ENCODE results near the gene PALB2. TPM values are rescaled to one million over a fixed set of nuclear protein-coding genes. Genes with fewer than 3 reads are reported as not detected.

The PALB2 gene
- total and polyA plus RNA-seq, 10 of the 15 experiments (the other 5 are each of a cell fraction or from before 2014, with no cell fraction given): 9.2 to 24.6 (median 17.6) TPM

DNA sequence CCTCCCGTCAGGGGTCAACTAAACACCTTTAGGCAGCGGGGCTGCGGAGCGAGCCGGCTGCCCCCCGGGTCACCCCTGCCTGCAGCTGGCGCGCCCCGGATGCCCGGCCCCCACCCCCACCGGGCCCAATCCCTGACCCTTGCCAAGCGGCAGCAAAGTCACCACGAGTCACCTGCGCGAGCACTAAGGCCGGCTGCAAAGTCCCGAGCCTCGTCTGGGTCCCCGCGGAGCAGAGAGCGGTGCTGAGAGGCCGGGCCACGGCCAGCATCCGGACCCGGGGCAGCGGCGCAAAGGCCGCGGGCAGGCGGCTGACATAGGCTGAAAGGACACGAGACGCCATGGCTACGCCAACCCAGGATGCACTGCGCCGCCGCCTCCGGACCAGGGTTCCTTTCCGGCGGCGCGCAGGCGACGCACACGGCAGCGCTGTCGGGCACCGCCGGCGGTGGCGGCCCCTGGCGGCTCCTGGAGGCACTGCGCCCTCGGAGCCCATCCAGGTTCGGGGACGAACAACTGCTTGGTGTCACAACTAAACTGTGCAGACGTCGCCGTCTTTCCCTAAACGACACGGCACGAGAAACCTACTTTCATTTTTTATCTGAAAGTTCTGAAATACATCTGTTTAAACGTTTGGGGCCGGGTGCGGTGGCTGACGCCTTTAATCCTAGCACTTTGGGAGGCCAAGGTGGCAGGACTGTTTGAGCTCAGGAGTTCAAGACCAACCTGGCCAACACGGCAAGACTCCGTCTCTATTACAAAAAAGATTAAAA, 45.0 kb downstream of the PALB2 start, which contains the start of gene NDUFAB1 (continued):
- TF ChIP-seq, protein P1, sequence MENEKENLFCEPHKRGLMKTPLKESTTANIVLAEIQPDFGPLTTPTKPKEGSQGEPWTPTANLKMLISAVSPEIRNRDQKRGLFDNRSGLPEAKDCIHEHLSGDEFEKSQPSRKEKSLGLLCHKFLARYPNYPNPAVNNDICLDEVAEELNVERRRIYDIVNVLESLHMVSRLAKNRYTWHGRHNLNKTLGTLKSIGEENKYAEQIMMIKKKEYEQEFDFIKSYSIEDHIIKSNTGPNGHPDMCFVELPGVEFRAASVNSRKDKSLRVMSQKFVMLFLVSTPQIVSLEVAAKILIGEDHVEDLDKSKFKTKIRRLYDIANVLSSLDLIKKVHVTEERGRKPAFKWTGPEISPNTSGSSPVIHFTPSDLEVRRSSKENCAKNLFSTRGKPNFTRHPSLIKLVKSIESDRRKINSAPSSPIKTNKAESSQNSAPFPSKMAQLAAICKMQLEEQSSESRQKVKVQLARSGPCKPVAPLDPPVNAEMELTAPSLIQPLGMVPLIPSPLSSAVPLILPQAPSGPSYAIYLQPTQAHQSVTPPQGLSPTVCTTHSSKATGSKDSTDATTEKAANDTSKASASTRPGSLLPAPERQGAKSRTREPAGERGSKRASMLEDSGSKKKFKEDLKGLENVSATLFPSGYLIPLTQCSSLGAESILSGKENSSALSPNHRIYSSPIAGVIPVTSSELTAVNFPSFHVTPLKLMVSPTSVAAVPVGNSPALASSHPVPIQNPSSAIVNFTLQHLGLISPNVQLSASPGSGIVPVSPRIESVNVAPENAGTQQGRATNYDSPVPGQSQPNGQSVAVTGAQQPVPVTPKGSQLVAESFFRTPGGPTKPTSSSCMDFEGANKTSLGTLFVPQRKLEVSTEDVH (IDR thresholded peaks at IDR 0.05; ENCODE audit: low read depth, partially characterized antibody): peak; percentile 52
- peak; percentile 89 for TF ChIP-seq POLR2A (IDR thresholded peaks at IDR 0.05; ENCODE audit: low read depth, low read length)
- TF ChIP-seq SMAD5 (IDR thresholded peaks at IDR 0.05; ENCODE audit: low read depth): no peak; the same call in 1 of the 2 replicates
- TF ChIP-seq, protein P2, sequence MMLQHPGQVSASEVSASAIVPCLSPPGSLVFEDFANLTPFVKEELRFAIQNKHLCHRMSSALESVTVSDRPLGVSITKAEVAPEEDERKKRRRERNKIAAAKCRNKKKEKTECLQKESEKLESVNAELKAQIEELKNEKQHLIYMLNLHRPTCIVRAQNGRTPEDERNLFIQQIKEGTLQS (IDR thresholded peaks at IDR 0.05; ENCODE audit: borderline replicate concordance, extremely low read depth, low read depth, low read length): no peak
- peak; percentile 70 to 80 for TF ChIP-seq EGR1 (IDR thresholded peaks at IDR 0.05; ENCODE audit: borderline replicate concordance in 1 of 2, low read depth in 2 of 2, low read length in 2 of 2)
- no peak for TF ChIP-seq CBFB (IDR thresholded peaks at IDR 0.05; ENCODE audit: low read depth)
- TF ChIP-seq ZNF207 (IDR thresholded peaks at IDR 0.05; ENCODE audit: borderline replicate concordance): peak; percentile 96; the same call in 1 of the 2 replicates
- TF ChIP-seq IKZF1 (conservative IDR thresholded peaks at IDR 0.05): peak; percentile 86
- TF ChIP-seq, protein P3, sequence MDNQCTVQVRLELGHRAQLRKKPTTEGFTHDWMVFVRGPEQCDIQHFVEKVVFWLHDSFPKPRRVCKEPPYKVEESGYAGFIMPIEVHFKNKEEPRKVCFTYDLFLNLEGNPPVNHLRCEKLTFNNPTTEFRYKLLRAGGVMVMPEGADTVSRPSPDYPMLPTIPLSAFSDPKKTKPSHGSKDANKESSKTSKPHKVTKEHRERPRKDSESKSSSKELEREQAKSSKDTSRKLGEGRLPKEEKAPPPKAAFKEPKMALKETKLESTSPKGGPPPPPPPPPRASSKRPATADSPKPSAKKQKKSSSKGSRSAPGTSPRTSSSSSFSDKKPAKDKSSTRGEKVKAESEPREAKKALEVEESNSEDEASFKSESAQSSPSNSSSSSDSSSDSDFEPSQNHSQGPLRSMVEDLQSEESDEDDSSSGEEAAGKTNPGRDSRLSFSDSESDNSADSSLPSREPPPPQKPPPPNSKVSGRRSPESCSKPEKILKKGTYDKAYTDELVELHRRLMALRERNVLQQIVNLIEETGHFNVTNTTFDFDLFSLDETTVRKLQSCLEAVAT (IDR thresholded peaks at IDR 0.05): no peak
- no peak for TF ChIP-seq RFX5 (IDR thresholded peaks at IDR 0.05; ENCODE audit: low read depth, low read length)
- TF ChIP-seq NFYB (IDR thresholded peaks at IDR 0.05; ENCODE audit: insufficient read depth, low read depth, low read length): no peak
- TF ChIP-seq, protein P4, sequence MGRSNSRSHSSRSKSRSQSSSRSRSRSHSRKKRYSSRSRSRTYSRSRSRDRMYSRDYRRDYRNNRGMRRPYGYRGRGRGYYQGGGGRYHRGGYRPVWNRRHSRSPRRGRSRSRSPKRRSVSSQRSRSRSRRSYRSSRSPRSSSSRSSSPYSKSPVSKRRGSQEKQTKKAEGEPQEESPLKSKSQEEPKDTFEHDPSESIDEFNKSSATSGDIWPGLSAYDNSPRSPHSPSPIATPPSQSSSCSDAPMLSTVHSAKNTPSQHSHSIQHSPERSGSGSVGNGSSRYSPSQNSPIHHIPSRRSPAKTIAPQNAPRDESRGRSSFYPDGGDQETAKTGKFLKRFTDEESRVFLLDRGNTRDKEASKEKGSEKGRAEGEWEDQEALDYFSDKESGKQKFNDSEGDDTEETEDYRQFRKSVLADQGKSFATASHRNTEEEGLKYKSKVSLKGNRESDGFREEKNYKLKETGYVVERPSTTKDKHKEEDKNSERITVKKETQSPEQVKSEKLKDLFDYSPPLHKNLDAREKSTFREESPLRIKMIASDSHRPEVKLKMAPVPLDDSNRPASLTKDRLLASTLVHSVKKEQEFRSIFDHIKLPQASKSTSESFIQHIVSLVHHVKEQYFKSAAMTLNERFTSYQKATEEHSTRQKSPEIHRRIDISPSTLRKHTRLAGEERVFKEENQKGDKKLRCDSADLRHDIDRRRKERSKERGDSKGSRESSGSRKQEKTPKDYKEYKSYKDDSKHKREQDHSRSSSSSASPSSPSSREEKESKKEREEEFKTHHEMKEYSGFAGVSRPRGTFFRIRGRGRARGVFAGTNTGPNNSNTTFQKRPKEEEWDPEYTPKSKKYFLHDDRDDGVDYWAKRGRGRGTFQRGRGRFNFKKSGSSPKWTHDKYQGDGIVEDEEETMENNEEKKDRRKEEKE (IDR thresholded peaks at IDR 0.05): no peak
- TF ChIP-seq PML (IDR thresholded peaks at IDR 0.05; ENCODE audit: low read length): 0 out of 2 replicates have a peak, but pooled peaks have one; percentile 70
- no peak for TF ChIP-seq STAT3 (IDR thresholded peaks at IDR 0.05; ENCODE audit: low read depth, low read length)
- no peak for TF ChIP-seq RAD21 (IDR thresholded peaks at IDR 0.05; ENCODE audit: insufficient read depth, low read depth, low read length)
- TF ChIP-seq EED (IDR thresholded peaks at IDR 0.05; ENCODE audit: low read depth): no peak
- TF ChIP-seq, protein P5, sequence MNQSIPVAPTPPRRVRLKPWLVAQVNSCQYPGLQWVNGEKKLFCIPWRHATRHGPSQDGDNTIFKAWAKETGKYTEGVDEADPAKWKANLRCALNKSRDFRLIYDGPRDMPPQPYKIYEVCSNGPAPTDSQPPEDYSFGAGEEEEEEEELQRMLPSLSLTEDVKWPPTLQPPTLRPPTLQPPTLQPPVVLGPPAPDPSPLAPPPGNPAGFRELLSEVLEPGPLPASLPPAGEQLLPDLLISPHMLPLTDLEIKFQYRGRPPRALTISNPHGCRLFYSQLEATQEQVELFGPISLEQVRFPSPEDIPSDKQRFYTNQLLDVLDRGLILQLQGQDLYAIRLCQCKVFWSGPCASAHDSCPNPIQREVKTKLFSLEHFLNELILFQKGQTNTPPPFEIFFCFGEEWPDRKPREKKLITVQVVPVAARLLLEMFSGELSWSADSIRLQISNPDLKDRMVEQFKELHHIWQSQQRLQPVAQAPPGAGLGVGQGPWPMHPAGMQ (IDR thresholded peaks at IDR 0.05; ENCODE audit: borderline replicate concordance): no peak
- no peak for TF ChIP-seq ZZZ3 (IDR thresholded peaks at IDR 0.05; ENCODE audit: control insufficient read depth, insufficient read length, low read depth)
- no peak for TF ChIP-seq HDAC6 (IDR thresholded peaks at IDR 0.05; ENCODE audit: unreplicated experiment)
- no peak for TF ChIP-seq ZNF384 (IDR thresholded peaks at IDR 0.05; ENCODE audit: borderline replicate concordance, low read depth, low read length)
